Coronary artery (tissue), 2 donors: ENCODE measurements around the gene GNLY.

Experiments
- DNase-seq: peaks from one replicate; pipeline ENCODE4 v3.0.0-alpha.2; 2017; ENCODE audit warnings: low spot score
- H3K27ac ChIP-seq, 2 donors: fragments of 200-600 bp; sonication (generic); one replicate each; pipeline ENCODE4 v1.5.1; 2016 to 2019
- H3K4me3 ChIP-seq: fragments of 200-600 bp; sonication (generic); 2 replicates; pipeline ENCODE4 v1.5.1; 2016; ENCODE audit warnings: mild to moderate bottlenecking, moderate library complexity
- TF ChIP-seq, protein P1 (sequence below): fragments of 200-600 bp; sonication (generic); IDR thresholded peaks from one replicate; pipeline ENCODE4 v1.5.1; 2019; ENCODE audit warnings: antibody characterized with exemption

Gene GNLY

DNA sequence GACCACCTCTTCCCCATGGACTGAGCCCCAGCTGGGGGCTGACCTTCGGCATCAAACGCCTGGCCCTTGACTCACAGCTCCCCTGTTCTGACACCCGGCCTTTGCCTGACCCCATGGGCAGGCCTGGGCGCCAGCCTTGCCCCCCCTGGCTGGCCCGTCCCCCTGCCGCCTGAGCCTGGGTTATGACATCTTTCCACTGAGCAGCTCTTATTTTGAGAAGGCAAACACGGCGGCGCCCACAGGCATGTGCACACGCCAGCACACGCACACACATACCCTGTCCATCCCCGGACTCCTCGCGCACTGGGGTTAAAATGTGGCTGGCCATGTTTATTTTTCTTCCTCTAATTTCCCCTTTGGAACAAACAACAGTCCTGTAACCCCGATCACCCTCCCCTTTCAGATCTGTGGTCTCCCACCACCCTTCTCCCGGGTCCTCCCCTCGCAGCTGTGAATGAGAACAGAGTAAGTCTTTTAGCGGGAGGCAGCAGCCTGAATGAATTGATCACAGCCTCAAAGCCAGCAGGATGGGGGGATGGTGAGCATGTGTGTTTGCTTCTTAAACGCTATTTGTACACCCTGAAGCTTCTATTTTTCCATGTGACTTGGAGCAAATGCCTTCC is 47.8 kb downstream of the GNLY start:
- TF ChIP-seq, protein P1, sequence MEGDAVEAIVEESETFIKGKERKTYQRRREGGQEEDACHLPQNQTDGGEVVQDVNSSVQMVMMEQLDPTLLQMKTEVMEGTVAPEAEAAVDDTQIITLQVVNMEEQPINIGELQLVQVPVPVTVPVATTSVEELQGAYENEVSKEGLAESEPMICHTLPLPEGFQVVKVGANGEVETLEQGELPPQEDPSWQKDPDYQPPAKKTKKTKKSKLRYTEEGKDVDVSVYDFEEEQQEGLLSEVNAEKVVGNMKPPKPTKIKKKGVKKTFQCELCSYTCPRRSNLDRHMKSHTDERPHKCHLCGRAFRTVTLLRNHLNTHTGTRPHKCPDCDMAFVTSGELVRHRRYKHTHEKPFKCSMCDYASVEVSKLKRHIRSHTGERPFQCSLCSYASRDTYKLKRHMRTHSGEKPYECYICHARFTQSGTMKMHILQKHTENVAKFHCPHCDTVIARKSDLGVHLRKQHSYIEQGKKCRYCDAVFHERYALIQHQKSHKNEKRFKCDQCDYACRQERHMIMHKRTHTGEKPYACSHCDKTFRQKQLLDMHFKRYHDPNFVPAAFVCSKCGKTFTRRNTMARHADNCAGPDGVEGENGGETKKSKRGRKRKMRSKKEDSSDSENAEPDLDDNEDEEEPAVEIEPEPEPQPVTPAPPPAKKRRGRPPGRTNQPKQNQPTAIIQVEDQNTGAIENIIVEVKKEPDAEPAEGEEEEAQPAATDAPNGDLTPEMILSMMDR = no peak
- DNase-seq = peak; percentile 98
- Histone ChIP-seq H3K27ac (peak overlapping the region; percentile 96 to 98), H3K4me3 (peak overlapping the region; percentile 55)

DNA sequence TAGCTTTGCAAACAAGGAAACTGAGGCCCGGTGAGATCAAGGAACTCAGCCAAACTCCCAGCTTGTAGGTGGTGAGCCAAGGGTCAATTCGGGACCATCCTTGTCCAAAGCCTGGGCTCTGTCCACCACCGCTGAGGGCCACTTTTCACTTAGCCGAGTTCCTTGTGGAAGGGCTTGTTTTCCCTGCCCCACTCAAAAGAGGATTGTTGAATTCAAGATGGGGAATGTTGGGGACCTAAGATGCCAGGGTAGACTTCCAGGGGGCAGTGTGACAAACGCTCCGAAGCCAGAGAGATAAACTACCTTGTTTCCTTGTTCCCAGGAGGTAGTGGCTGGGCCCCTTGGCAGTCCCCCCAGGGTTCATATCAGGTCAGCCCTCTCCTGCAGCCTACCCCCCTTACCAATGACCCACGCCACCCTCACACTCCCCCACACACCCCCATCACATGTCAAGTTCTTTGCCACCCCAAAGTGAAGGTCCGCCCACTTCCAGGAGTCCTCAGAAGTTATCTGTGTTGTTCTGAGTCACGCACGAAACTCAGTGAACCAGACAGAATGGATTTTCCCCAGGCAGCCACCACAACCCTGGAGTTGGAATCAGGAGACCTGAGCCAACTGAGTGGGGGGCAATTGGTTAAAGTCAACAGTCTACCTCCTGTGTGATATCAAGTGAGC is 49.3 kb downstream of the GNLY start:
- H3K4me3 ChIP-seq = peak overlapping the region; percentile 12
- no peak for DNase-seq
- peak overlapping the region; percentile 96 to 98 for H3K27ac ChIP-seq
- TF ChIP-seq, protein P1 = no peak

DNA sequence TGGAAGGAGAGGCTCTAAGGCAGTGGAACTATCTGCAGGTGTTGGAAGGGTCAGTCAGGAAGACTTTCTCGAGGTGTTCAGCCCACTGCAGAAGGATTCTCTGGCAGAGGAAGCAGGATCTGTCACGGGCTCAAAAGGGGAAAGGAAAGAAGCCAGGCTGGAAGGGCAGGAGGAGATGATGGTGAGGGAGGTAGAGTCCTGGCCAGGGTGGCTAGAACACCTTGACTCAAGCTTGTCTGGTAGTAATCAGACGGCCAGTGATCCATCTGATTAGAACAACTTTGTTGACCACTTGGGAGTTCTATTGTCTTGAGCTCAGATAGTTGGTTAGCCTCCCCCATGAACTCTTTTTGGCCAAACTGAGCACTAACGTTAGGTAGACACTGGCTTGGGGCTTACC is 49.9 kb downstream of the GNLY start:
- Histone ChIP-seq H3K27ac (peak overlapping the region; percentile 96 to 98), H3K4me3 (peak overlapping the region; percentile 12)
- TF ChIP-seq, protein P1 = no peak
- DNase-seq = no peak

- Histone ChIP-seq H3K27ac (peak overlapping the region; percentile 96 to 98), H3K4me3 (peak overlapping the region; percentile 34)
- TF ChIP-seq, protein P1 = no peak
- no peak for DNase-seq
These were observed 50.8 kb downstream of the GNLY start for GRCh38 chr2:85744741-85745601.

DNA sequence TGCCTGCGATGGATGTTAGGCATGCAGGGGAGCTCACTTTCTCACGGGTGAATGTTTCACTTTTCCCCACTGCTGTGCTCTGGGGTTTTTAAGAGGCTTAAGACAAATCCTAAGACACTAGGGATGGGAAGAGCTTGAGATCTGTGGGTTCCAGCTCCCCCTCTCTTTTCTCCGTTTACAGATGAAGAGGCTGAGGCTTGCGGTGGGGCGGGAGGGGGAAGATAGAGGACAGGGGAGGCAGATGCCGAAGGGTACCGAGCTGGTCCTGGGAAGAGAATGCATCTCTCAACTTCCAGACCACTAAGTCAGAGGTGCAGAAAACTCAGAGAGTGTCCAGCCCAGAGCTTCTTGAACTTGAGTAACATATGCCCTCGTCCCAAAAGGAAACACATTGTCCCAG is 51.5 kb downstream of the GNLY start:
- peak overlapping the region; percentile 96 to 98 for H3K27ac ChIP-seq
- no peak for DNase-seq
- peak overlapping the region; percentile 34 for H3K4me3 ChIP-seq
- TF ChIP-seq, protein P1 = no peak

DNA sequence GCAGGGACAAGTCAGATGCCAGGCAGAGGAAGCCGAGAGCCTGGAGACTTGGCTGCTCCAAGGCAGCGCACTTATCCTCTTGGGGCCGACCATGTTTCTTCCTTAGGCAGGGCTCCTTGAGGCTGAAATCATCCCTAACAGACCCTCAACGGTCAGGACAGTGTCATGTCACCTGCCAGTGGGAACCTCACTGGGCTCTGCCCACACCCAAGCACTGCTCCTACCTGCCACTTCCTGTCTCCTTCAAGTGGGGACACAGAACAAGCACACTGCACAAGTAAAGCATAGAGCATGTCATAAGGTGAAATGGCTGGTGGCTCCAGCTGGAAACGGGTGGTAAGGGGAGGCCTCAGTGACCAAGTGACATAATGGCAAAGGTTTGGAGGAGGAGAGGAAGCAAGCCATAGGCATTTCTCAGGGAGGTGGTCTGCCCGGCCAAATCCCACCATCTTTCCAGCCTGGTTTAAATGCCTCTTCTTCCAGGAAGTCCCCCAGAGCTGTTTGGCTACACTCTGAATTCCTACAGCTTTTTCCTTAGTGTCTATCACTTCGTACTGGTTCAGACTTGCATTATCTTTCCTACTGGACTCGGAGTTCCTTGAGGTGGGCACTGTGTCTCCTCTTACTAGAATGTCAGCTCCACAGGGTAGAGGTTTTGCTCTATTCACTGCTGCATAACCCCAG is 52.3 kb downstream of the GNLY start:
- Histone ChIP-seq H3K27ac (peak overlapping the region; percentile 96 to 98), H3K4me3 (no peak overlapping the region)
- no peak for DNase-seq
- TF ChIP-seq, protein P1 = no peak
